Stimulated activated CD4-positive, alpha-beta T cell treated with anti-CD3 and anti-CD28 coated beads, Interleukin-1b, Interleukin-23, amount 100 ng/mL, for 48 hours (primary cell): ENCODE results near the gene C4BPB.
A peak's percentile ranks its signal among the peaks of the same experiment; 100 is the strongest.

ENCODE experiments used
- DNase-seq: peaks from one replicate; pipeline ENCODE4 v3.0.0-alpha.2; 2020

Gene C4BPB

DNA sequence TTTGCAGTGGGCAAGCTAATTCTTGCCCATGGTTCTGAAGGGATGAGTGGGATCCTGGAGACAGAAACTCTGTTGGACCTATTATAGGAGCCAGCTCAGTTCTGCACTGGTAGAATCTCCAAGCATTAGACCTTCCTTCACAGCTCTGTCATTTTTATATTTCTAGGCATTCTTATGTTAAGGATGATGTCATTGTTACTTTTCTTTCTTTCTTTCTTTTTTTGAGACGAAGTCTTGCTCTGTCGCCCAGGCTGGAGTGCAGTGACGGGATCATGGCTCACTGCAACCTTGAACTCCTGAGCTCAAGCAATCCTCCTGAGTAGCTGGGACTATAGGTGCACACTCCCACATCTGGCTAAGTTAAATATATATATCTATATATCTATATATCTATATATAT, 28.1 kb upstream of the C4BPB start:
- DNase-seq: no peak

DNA sequence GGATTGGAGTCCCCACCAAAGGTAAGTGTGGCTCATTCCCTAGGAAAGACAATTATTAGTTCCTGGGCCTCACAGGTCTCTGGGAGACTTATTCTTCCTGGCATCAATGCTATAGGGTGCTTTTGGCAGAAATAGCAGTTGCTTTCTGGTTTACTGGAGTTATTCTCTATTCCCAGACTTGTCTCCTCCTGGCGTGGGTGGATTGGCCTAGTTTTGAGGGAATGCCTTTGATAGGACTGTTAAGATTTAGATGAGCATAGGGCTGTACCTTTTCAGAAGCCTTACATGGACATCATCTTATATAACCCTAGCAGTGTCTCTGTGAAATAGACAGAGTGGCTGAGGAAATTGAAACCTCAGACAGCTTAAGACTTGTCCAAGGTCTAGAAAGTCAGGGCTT, 26.6 kb upstream of the C4BPB start:
- no peak for DNase-seq

DNA sequence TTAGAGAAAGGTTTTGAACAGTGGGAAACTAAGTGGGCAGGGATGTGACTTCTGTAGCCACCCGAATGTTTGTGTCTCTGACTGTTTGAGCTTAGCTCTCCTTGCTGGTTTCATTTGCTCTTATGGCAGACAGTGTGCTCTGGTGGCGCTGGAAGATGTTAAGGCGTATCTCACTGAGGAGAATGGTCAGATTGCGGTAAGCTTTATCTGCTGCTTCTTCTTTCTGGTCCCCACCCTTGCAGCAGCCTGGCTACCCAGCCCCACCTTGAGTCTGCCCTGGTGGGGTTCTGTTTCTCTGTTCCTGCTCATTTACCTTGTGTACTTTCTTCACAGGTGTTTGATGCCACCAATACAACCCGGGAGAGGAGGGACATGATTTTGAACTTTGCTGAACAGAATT, 25.6 kb upstream of the C4BPB start:
- DNase-seq: no peak

DNA sequence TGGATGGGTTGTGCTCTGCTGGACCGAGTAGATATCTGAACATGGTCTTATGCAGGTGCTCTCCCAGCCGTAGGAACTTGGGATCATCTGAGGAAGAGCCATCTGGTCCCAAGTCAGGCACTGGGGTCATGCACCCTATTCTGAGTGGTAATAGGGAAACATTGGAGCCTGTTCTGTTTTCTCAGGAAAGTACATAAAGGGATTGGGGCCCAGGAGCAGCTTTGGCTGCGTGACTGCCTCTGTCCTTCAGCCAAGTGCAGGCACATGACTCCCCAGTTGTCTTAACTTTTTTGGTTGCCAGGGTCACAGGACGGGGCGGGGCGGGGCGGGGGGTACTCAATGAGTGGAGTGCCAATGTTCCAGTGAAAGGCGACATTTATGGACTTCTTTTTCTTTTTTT, 24.1 kb upstream of the C4BPB start:
- DNase-seq: no peak

DNA sequence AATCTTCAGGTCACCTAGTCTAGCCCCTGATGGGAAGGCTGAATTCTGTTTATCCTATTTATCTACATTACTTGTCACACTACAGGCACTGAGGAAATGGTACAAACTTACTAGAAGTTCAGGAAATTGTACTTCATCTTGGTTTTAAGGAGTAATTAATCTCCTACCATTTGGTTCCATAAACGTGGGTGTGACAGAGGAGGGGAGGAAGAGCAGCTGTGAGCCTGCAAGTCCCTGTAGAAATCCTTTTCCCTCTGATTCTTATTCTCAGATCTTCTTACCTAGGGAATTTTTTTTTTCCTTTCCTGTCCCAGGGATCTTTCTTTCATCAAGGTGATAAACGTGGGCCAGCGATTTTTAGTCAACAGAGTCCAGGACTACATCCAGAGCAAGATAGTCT, 21.5 kb upstream of the C4BPB start:
- DNase-seq: no peak

DNA sequence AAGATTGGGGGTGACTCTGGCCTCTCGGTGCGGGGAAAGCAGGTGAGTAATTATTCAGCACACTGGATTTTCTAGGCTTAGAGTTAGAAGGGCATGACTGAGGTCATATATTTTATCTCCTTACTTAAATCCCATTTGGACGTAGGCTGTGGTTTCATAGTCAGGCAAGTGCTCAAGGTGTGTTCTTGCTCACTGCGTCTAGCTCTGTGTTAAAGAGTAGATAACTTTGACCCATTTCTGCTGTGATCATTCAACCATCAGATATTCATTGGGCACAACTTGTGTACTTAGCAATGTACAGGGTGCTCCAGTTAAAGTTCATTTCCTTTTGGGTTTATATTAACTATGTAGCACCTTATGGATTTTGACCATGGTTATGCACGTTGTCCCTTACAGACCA, 21.0 kb upstream of the C4BPB start:
- no peak for DNase-seq

DNA sequence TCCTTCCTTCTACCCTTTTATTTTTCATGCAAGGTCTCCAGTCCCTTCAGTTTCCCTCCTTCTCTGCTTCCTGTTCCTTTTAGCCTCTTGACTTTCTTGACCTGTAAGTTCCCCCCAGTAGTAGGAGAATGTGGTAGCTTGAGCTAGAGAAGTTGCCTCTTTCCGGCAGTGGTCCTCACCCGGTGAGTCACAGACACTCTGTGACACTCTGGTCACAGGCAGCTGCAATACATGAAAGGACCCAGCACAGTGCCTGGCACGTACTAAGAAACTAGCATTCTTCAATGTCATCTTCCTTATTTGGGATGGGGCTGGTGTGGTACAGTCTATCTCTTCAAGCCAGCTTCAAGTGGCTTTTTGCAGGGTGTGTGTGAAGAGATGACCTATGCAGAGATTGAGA, 19.6 kb upstream of the C4BPB start:
- no peak for DNase-seq

DNA sequence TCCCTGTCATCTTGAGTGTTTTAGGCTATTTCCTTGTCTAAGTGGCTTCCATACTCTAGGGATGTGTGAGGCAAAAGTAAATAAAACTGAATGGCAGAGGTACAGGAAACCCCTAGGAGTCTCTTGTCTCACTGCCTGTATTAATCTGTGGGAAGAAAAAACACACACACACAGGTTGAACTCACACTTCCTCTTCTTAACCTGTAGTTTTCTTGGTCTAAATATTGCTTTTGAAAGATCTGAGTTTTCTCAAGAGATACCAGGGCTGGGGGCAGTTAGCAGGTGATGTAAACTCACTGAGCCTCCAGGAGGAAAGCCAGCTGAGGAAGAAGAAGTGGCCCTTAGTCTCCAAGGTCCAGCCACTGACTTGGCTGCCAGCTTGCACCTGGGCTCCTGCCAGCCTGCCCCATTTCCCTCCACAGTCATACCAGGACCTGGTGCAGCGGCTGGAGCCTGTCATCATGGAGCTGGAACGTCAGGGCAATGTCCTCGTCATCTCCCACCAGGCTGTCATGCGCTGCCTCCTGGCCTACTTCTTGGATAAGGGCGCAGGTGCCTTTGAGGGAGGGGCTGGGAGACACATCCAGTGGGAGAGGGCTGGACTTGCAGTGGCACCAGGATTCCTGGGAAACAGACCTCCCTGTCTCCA, 18.7 kb upstream of the C4BPB start:
- DNase-seq: no peak

DNA sequence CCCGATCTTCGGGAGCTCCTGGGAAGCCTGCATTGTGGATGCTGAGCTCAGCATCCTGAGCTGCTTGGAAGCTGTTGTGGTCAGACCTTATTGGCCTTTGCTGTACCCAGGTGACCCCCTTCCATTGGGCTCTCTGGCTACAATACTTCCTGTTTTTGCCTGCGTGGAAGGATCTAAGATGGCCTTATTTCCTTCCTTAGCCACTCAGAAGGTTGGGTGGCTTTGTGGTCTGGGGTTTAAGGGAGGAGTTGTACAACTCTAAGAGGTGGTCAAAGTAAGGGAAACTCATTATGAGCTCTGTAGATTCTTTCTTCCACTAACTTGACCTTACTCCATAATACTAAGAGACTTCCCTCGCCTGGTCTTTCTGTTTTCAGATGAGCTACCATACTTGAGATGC, 17.8 kb upstream of the C4BPB start:
- no peak for DNase-seq

DNA sequence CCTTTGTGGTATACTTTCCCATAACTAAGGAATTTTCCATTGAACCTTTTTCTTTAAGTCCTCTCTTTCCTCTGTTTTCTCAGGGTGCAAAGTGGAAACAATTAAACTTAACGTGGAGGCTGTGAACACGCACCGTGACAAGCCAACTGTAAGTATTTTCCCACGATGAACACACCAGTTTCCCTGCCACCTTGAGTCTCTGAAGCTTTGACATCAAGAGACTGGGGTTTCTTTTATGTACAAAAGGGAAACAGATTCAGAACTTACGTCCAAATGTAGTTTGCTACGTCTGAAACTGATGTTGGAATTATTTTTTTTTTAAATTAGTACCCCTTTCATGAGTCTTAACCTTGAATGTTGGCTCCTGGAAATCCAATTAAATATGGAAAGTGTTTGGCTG, 17.2 kb upstream of the C4BPB start:
- DNase-seq: no peak

DNA sequence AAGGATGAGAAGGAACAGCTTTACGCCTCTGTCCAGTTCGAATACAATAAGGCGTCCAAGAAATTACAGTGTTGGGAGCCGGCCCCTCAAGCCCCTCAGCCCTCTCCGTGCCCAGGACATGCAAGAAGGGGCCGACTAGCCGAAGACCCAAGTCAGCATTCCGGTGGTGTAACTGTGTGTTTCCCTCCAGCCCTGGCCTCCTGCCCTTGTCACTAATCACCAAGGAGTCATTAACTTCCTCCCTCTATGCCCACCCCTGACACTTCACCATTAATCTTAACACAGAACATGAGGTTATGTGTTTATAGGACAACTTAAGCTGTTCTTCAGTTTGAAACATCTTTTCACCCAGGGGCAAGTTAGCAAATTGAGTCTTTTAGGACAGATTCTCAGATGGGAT, 16.4 kb upstream of the C4BPB start:
- no peak for DNase-seq

DNA sequence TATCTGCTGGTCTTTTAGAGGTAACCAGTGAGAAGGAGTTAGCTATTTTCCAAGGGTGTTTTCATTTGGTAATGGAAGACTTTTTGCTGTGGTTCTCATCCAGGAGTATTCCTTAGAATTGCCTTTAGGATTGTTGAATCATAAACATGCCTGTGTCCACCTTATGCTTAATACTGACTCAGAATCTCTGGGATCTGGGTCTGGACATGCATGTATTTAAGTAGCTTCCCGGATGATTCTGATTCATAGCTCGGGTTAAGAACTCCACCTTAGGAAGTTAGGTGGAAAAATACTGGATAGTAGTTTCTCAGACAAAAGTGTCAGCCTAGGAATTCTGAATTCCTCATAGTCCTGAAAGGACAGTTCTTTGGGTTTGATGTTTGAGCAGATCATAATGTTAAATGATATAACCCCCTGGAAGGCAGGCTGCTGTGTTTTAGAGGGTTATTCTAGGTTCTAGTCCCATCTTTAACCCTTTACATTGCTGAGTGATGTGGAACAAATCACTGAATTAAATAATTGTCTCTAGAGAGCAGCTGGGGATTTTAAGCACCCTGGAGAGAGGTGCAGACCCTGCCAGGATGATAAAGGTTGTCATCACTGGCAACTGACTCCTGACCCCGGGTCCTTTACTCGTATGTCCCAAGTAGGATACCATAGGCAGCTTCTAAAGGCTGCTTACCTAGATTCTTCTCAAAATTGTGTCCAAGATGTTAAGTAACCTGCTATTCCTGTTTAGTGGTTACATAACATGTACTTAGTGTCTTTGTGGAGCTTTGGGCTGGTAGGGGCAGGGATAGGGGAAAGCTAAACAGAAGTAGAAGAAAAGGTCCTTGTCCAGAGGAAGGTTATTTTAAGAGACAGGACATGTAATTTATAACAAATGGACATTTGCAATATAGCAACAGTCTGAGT, 14.5 kb upstream of the C4BPB start:
- DNase-seq: no peak

DNA sequence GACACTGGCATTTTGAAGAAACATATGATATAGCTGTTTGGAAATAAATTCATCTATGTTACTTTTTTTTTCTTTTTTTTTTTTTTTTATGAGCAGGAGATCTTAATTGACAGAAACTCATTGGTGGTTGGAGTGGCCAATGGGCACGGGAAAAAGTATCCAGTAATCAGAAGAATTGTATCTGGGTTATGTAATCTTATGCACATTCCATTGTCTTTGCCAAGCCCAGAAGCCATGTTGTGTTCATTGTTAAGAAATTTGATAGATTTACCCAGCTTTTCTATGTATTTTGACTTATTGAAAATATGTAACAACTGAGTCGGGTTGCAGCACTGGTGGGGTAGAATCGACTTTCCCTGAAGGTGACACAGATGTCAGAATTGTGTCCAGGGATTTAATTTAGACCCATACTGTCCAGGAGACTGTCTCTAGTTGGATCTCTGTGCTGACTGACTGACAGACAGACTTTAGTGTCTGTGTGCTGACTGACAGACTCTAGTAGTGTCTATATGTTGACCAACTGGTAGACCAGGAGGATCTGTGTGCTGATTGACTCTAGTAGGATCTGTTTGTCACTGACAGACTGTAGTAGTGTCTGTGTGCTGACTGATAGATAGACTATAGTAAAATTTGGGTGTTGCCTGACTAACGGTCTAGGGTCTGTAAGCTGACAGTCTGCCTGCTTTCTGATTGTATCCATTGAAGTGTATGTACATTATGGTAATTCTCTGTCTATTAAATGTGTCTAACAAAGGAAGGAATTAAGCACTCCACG, 12.3 kb upstream of the C4BPB start:
- no peak for DNase-seq

DNA sequence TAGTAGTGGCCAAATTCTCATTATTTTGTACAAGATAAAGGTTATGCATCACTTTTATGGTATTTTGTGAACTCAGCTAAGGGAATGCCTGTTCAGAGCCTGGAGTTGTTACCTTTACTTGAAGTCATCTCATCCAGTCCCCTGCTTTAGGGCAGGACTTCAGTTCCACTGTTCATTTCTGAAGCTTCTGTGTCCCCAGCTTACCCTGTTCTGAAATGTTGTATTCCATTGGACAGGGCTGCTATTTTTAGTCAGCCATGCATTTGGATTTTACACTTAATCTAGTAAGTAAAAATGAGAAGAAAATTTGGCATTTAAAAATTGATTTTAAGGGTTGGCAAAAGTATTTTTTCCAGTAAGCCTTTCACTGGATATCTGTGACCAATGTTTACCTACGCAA, 11.6 kb upstream of the C4BPB start:
- no peak for DNase-seq

DNA sequence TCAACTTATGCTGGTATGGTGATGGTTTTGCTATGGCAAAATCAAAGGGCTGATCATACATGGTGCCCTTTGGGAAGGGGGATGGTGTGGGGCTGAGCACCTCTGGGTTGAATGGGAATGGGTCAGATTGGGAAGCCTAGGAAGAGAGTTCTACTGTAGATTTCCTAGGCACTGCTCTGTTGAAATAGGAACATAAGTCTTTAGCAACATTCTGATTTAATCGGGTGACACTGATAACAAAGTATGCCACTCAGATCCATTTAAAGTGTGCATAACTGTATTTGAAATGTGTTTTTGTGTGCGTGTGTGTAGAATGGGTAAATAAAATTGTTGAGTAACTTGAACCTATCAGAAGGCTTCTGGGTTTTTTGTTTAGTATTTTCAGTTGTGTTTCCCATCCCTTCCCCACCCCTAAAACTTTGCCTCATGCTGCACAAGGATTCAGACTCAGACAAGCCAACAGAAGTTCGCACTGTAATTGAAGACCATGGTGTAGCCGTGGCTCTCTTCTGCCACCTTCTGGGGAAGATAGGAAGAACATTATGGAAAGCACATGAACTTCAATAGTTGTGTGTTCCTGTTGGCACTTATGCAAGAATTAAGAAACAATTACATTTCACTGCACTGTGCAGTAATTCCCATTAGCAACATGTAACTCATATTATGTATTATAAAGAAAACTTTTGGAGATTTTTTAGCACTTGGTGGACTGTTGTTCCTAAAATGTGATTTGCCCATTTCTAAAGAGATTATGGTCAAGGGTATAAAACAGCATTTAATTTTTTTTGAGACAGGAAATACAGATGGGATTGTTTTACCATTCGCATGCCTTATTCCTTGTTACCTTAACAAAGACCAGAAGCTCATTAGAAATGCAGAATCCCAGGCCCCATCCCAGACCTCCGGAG, 10.9 kb upstream of the C4BPB start:
- peak; percentile 47 for DNase-seq

DNA sequence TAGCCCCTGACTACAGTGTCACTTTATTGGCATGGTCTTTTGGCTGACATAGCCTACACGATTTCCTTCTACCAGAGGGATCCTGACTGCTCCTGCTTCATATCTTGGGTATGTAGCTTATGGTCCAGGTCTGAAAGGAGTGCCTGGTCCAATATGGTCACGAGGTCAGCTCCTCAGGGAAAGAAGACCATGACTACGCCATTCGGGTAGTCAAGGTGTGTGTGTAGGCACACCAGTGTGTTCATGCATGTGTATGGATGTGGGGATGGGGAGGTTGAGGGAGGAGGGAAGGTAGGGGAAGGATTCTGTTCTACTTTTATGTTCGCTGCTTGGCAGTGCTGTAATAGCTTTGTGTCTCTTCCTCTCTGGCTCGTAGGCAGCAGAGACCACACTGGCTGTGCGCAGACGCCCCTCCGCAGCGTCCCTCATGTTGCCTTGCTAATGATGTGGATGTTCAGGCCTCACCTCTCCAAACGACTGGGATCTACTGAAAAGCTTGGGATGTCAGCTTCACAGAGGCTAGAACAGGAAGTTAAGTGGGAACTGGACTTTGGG, 10.0 kb upstream of the C4BPB start:
- DNase-seq: no peak

DNA sequence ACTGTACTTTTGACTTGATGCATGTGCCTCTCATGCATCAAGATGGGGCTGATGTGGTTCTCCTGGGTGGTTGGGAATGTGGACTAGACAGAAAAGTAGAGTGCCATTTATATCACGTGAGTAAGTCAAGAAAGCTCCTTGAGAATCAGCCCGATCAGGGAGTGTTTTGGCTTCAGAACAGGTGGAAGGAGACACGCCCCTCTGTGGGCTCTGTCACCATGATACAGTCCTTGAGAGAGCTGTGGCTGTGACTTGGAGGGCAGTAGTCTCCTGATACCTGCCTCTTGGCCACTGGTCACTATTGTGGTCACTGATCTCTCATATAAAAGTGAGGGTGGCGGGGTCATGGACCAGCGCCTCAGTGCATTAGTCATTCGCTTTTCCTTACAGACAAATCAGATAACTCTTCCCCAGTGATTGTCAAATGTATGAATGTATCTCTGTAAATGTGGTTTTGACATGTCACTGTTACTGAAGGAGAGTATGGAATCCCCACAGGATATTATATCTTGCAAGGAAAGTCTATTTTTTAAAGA, 8.9 kb upstream of the C4BPB start:
- no peak for DNase-seq

DNA sequence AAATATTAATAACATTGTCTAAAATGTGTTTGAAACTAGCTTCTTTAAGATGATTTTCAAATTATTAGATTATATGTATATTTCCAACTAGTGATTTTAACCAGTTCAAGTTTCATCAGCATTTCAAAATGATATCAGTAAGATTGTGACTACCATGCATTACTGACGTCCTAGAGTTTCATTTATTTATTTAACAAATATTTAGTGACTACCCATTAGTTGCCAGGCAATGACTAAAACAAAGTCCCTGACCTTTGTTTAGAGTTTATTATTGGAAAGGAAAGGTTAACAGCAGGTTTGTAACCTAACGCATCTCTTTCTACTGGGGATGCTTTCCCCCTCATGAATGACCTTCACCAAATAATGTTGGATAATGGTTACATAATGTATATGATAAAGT, 7.6 kb upstream of the C4BPB start:
- DNase-seq: no peak

DNA sequence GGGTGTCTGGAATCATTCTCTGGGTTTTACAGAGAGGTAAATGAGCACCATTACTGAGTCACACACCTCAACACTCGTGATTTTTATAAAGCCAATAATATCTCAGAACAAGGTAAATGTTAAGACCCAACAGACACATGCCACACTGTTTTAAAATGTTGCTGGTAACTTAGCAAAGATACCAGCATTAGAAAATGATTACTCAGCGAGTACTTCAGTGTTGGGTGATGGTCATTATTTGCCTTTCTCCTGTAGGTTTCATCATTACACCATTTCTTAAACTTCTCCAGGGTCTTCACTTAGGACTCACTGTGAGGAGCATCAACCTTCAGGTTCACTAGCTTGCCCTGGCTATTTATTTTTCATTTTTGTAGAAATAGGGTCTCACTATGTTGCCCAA, 6.9 kb upstream of the C4BPB start:
- no peak for DNase-seq

DNA sequence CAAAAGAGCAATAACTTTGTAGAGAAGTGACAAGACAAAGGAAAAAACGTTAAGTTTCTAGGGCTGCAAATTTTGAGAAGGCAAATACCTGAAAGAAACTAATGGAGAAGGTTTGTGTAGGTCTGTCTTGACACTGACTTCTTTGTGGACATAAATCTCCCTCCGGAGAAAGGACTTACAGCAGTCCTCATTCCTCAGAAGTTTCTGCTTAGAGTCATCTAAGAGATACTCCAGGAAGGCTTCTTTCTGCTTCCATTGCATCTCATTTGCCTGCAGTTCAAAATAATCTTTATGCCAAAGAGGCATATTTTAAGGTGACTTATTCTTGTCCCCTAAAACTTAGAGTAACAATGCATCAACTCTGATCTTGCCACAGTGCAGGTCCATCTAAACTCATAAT, 4.4 kb upstream of the C4BPB start:
- no peak for DNase-seq

DNA sequence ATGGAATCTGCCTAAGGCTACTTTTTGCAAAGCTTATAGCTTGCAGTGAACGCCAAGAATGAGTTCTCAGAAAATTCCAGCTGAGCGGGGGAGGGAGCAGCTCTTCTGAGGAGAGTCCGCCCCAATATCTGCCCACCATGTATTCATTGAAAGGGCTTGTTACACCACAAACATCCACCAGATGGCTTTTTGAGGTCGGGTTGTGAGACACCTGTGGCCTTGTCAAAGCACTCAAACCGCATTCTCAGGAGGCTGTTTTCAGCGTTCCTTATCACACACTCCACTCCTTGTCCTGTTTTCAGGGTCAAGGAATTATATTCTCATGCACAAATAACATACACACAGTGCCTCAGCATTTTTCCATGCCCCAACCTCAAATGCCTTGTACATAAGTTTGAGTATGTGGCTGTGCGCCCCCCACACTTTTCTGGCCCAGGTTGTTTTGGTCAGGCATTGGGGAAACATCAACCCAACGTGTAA, 3.9 kb upstream of the C4BPB start:
- DNase-seq: peak; percentile 47

DNA sequence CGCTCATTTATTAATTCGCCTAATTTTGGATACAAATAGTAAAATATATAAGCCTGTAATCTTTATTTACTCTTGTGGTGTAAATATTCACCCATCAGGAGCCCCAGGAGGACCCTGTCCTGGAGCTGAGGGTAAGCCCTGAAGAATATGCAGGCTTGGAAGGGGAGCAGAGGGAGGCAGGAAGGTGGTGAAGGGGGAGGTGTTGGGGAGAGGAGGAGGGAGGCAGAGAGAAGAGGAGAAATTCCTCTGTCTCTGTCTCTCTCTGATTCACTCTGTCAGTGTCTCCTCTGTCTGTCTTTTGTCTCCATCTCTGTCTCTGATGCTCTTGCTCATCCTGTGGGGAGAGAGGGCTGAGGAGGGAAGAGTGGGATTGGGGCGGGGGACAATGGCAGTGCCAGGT, 2.8 kb upstream of the C4BPB start:
- DNase-seq: no peak
